Measurements from ENCODE around the gene TDRD10. TPM values are rescaled to one million over a fixed set of nuclear protein-coding genes. Genes with fewer than 3 reads are reported as not detected.
A peak's percentile ranks its signal among the peaks of the same experiment; 100 is the strongest.

The TDRD10 gene
- total and polyA plus RNA-seq, 2 of the 4 experiments (the other 2 are of a cell fraction), result not detected

DNA sequence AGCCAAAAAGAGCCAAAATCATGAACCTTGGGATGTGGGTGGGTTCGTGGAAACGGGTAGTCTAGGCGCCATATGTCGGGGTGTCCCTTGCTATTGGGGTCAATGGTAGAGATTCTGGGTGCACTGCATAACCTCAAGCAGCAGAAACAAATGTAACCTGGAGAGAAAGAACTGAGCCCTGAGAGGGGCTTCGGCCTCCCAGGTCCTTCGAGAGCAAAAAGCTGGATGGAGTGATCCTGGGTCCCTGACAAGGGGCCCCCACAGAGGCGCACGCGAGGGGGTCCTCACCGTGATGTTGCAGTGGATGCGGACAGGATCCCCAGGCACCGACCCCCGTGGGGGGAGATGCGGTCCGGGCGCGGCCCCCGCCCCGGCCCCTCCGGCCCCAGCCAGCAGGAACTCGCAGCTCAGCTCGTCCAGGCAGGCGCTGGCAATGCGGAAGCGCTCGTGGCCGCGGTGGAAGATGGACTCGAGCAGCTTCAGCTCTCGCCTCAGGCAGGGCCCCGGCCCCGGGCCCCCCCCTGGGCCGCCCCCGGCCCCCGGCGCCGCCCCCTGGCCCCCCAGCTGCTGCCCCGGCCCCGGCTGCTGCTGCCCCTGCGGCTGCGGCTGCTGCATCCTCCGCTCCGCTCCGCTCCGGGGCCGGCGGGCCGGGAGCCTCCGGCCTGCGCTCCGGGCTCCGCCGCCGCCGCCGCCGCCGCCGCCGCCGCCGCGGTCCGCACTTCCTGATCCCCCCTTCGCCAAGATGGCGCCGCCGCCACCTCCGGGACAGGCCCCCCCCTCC is 56.1 kb downstream of the TDRD10 start, which contains the start of gene UBE2Q1:
UBE2Q1 (minus strand) TSS at position 724 of the 781 bp plus-strand sequence; CDS start at position 615, 109 bp downstream.
- DNase-seq (peak; percentile 18), ATAC-seq (ENCODE audit: low read depth) (peak; percentile 18)
- Histone ChIP-seq H3K36me3 (ENCODE audit: control insufficient read depth, insufficient read depth, low read length) (peaks cover 21% of the 10 kb centered on the region), H3K27me3 (ENCODE audit: control insufficient read depth, insufficient read depth, low read length) (no peaks in the 10 kb centered on the region), H3K79me1 (ENCODE audit: low read depth in 1 of 2, low read length in 2 of 2) (peaks cover 24 to 47% of the 10 kb centered on the region in 2 experiments), H4K20me1 (ENCODE audit: insufficient read depth, low read length) (peaks cover 37% of the 10 kb centered on the region), H4K91ac (ENCODE audit: insufficient read depth, low read depth, low read length) (peak within 1 kb of the TSS; percentile 85), H3K56ac (ENCODE audit: extremely low read depth, insufficient read depth, low read length) (peak within 1 kb of the TSS; percentile 89), H2BK20ac (ENCODE audit: low read depth, low read length) (peak within 1 kb of the TSS; percentile 34; the same call in 1 of the 2 replicates), H4K5ac (ENCODE audit: low read depth, low read length) (peak within 1 kb of the TSS; percentile 76), H4K8ac (ENCODE audit: low read depth in 2 of 2, low read length in 2 of 2) (peak within 1 kb of the TSS; percentile 73 to 94), H2BK15ac (ENCODE audit: low read depth, low read length) (peak within 1 kb of the TSS; percentile 55; the same call in 1 of the 3 replicates), H2BK5ac (ENCODE audit: low read depth, low read length, poor library complexity, severe bottlenecking) (peak within 1 kb of the TSS; percentile 68), H3K4me1 (ENCODE audit: control insufficient read depth, insufficient read depth, low read length) (peaks cover 5% of the 10 kb centered on the region), H3K23ac (ENCODE audit: low read depth, low read length) (peak within 1 kb of the TSS; percentile 97), H2AFZ (replicated peaks; ENCODE audit: low read length, poor library complexity) (peak within 1 kb of the TSS; percentile 99), H3K4me2 (ENCODE audit: low read depth, low read length) (peak within 1 kb of the TSS; percentile 99), H3K9me3 (ENCODE audit: control insufficient read depth, insufficient read depth, low read length) (no peaks in the 10 kb centered on the region), H3K9ac (ENCODE audit: low read depth, low read length) (peak within 1 kb of the TSS; percentile 98), H3K18ac (ENCODE audit: low read depth, low read length) (peak within 1 kb of the TSS; percentile 63), H2AK9ac (replicated peaks; ENCODE audit: low read depth, low read length, poor library complexity) (peak within 1 kb of the TSS; percentile 96), H3K9me1 (ENCODE audit: insufficient read depth, low read length) (peaks cover 17% of the 10 kb centered on the region; the same call in 1 of the 2 replicates), H2AK5ac (ENCODE audit: low read depth, low read length) (peak within 1 kb of the TSS; percentile 86), H3K4ac (ENCODE audit: low read depth, low read length) (peak within 1 kb of the TSS; percentile 88), H2BK120ac (ENCODE audit: low read depth, low read length) (peak within 1 kb of the TSS; percentile 56), H3K27ac (ENCODE audit: insufficient read depth, low read length) (peak within 1 kb of the TSS; percentile 94), H3K14ac (replicated peaks; ENCODE audit: low read depth, low read length) (peak within 1 kb of the TSS; percentile 93), H3K4me3 (ENCODE audit: insufficient read depth, low read depth, low read length) (peak within 1 kb of the TSS; percentile 95)
- ChIA-PET POLR2A (ENCODE audit: unreplicated experiment) (interaction anchor here (0.6 kb wide), 3 partner anchors 51 to 457 kb away, joined by 3 to 13 read pairs (median 8); no protein-coding TSS in a partner anchor), CTCF (interaction anchor here (0.6 kb wide), 1 partner anchor 255 kb away, joined by 3 read pairs; no protein-coding TSS in a partner anchor)
- WGBS, 2 experiments (ENCODE audit: extremely low coverage in 2 of 2, insufficient read length in 1 of 2), result 4% methylated on average over 18 of the region's 69 CpGs; no CpG with 5 or more reads in 1 of the 2 experiments
- in situ Hi-C loops (cut with MboI; ENCODE audit: low sequenced_read_pairs) (no loop called here), intact Hi-C loops (cut with micrococcal nuclease) (loop anchor here (2.0 to 5.0 kb wide), 2 partner anchors 204 to 503 kb away; no protein-coding TSS in a partner anchor), dilution Hi-C loops (cut with HindIII; ENCODE audit: low sequenced_read_pairs, unreplicated experiment) (no loop called here)
- no TSS peak for BruUV-seq (replicated peaks)
- TF ChIP-seq RAD21 (IDR thresholded peaks at IDR 0.05; ENCODE audit: low read length), result no peak

Measured in IMR-90 (cell line).